HEK293T (cell line): ENCODE data around the gene IRAG1.
A peak's percentile ranks its signal among the peaks of the same experiment; 100 is the strongest.

Experiments used
- CTCF ChIA-PET: fragments of 350-600 bp; formaldehyde crosslinking; extraction: SDS; loops from one replicate; lab custom pipeline; 2021; ENCODE audit warnings: antibody characterized with exemption, inconsistent platforms; lab: Yijun Ruan, JAX
- POLR2A ChIA-PET: fragments of 350-600 bp; formaldehyde crosslinking; extraction: SDS; loops from one replicate; lab custom pipeline; 2020; ENCODE audit warnings: antibody characterized with exemption, inconsistent platforms; lab: Yijun Ruan, JAX
- DNase-seq: peaks from one replicate; pipeline ENCODE4 v3.0.0; 2012; ENCODE audit warnings: mixed read lengths; ENCODE audit errors: extremely low spot score
- ARNT ChIP-seq: fragments of 450-650 bp; IDR thresholded peaks from 2 replicates; pipeline ENCODE4 v1.6.1; 2017; ENCODE audit warnings: mild to moderate bottlenecking
- BHLHE40 ChIP-seq: fragments of 450-650 bp; IDR thresholded peaks from 2 replicates; pipeline ENCODE4 v1.6.1; 2016; ENCODE audit warnings: mild to moderate bottlenecking, moderate library complexity, borderline replicate concordance
- CTBP1 ChIP-seq: fragments of 450-650 bp; IDR thresholded peaks from 2 replicates; pipeline ENCODE4 v1.6.1; 2016; ENCODE audit warnings: borderline replicate concordance
- ELF4 ChIP-seq: fragments of 450-650 bp; IDR thresholded peaks from 2 replicates; pipeline ENCODE4 v1.6.1; 2017; ENCODE audit warnings: antibody characterized with exemption
- FOXA1 ChIP-seq: fragments of 450-650 bp; IDR thresholded peaks from 2 replicates; pipeline ENCODE4 v1.6.1; 2016; ENCODE audit warnings: mild to moderate bottlenecking
- FOXK2 ChIP-seq: fragments of 450-650 bp; IDR thresholded peaks from 2 replicates; pipeline ENCODE4 v1.6.1; 2016; ENCODE audit warnings: mild to moderate bottlenecking
- FOXM1 ChIP-seq: fragments of 450-650 bp; IDR thresholded peaks from 2 replicates; pipeline ENCODE4 v1.6.1; 2017; ENCODE audit warnings: mild to moderate bottlenecking, borderline replicate concordance
- HDGF ChIP-seq: fragments of 450-650 bp; IDR thresholded peaks from 2 replicates; pipeline ENCODE4 v1.6.1; 2017; ENCODE audit warnings: antibody characterized with exemption, borderline replicate concordance
- L3MBTL2 ChIP-seq: fragments of 450-650 bp; conservative IDR thresholded peaks from 2 replicates; pipeline ENCODE4 v1.6.1; 2016; ENCODE audit warnings: mild to moderate bottlenecking
- LEF1 ChIP-seq: fragments of 450-650 bp; IDR thresholded peaks from 2 replicates; pipeline ENCODE4 v1.6.1; 2017; ENCODE audit warnings: mild to moderate bottlenecking, borderline replicate concordance
- NFRKB ChIP-seq: fragments of 450-650 bp; IDR thresholded peaks from 2 replicates; pipeline ENCODE4 v1.6.1; 2016; ENCODE audit warnings: mild to moderate bottlenecking, moderate library complexity
- SP1 ChIP-seq: fragments of 450-650 bp; IDR thresholded peaks from 2 replicates; pipeline ENCODE4 v1.6.1; 2017
- SUZ12 ChIP-seq: fragments of 450-650 bp; IDR thresholded peaks from 2 replicates; pipeline ENCODE4 v1.6.1; 2016; ENCODE audit warnings: mild to moderate bottlenecking
- TARDBP ChIP-seq: fragments of 450-650 bp; IDR thresholded peaks from 2 replicates; pipeline ENCODE4 v1.6.1; 2016
- ZNF384 ChIP-seq: fragments of 450-650 bp; IDR thresholded peaks from 2 replicates; pipeline ENCODE4 v1.6.1; 2016
- TF ChIP-seq, protein P1 (sequence below): fragments of 450-650 bp; IDR thresholded peaks from 2 replicates; pipeline ENCODE4 v1.6.1; 2016

Gene IRAG1

DNA sequence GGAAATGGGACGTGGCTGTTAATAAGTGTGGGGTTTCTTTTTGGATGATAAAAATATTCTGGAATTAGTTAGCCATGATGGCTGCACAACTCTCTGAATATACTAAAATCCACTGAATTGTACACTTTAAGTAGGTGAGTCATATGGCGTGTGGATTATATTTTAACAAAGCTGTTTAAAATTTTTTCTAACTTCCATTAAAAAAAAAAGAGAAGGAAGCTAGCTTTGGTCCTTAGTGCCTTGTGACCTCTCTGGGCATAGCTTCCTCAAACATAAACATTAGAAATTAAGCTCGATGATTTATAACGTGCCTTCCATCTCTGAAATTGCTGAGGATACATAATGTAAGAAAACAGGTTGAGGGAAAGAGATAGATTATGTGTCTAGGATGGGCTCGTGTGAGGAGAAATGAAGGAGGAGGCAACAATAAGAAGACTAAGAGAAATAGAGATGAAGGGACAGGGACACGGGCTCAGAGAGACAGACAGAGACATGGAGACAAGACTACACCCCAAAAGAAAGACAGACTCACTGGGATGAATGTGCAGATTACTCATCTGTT lies 20.0 kb downstream of the IRAG1 start:
- TF ChIP-seq TARDBP = no peak
- no peak for TF ChIP-seq BHLHE40
- TF ChIP-seq FOXA1 = no peak
- no peak for TF ChIP-seq SUZ12
- TF ChIP-seq CTBP1 = no peak
- no peak for TF ChIP-seq FOXK2
- no peak for TF ChIP-seq HDGF
- TF ChIP-seq NFRKB = no peak
- CTCF ChIA-PET = interaction anchor here (0.6 to 0.9 kb wide), 2 partner anchors 17 to 1359 kb away, joined by 3 to 4 read pairs; no protein-coding TSS in a partner anchor
- no peak for DNase-seq
- POLR2A ChIA-PET = no interaction called here

DNA sequence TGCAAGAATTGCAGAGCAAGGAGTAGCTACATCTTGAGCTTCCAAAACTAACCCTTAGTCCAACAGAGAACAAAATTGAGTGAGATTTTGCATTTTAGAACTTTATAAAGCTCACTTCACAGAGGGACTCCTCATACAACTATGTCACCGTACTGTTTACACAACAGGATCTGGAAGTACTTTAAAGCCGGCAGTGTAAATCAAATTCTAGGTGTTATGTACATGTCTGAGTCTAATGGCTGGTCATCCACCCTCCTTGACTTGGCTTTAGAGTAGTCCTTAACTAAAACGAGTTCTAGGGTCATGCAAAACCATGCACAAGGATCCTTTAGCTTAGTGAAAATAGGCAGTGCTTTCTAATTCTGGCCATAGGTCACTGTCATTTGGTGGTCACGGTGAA lies 23.5 kb downstream of the IRAG1 start:
- DNase-seq = no peak
- ChIA-PET CTCF (interaction anchor here (1.7 kb wide), 1 partner anchor 18 kb away, joined by 4 read pairs; no protein-coding TSS in a partner anchor), POLR2A (no interaction called here)
- TF ChIP-seq ARNT (no peak), SUZ12 (no peak), ZNF384 (no peak), HDGF (no peak), TARDBP (no peak), SP1 (no peak), BHLHE40 (no peak), CTBP1 (no peak), LEF1 (no peak), ELF4 (no peak), FOXM1 (no peak), L3MBTL2 (no peak), FOXK2 (no peak), FOXA1 (no peak), NFRKB (no peak)
- TF ChIP-seq, protein P1, sequence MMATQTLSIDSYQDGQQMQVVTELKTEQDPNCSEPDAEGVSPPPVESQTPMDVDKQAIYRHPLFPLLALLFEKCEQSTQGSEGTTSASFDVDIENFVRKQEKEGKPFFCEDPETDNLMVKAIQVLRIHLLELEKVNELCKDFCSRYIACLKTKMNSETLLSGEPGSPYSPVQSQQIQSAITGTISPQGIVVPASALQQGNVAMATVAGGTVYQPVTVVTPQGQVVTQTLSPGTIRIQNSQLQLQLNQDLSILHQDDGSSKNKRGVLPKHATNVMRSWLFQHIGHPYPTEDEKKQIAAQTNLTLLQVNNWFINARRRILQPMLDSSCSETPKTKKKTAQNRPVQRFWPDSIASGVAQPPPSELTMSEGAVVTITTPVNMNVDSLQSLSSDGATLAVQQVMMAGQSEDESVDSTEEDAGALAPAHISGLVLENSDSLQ = no peak

DNA sequence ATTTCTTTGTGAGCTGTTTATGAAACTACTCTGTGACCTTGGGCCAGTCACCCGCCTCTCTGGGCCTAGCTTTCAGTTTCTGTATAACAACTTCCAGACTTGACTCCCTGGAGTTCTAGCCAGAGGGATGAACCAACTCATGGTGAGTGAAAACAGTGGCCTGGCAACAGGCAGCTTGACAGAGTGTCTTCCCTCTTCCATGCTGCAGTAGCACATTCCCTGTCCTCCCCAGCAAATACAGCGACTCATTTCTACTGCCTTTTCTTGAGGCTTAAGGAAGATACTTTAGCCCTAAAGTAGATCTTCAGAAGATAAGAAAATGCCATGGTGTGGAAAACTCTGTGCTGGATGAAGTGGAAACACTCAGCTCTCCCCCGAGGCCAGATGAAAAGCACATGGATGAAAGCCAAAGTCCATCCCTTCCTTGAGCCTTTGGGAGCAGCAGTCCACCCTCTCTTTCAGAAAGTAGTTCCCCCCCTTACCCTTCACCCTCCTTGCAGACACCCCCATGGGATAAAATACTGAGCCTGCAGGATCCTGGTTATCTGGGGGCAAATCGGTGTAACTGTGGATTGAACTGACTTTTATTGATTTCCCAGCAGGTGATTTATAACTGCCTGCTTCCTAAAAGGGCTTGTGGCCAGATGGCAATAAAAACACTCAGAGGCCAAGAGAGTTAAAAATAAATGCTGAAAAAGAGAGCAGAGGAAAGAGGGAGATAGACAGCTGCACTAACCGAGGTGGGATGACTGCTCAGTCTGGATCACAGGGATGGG lies 24.1 kb downstream of the IRAG1 start:
- ChIA-PET CTCF (interaction anchor here (0.7 to 1.7 kb wide), 2 partner anchors 19 to 129 kb away, joined by 3 to 4 read pairs; partner anchors contain the start of gene RNF141), POLR2A (interaction anchor here (0.8 kb wide), 1 partner anchor 82 kb away, joined by 3 read pairs; the partner anchor contains the start of gene CTR9)
- TF ChIP-seq ARNT (no peak), SP1 (no peak), SUZ12 (no peak), NFRKB (no peak), TARDBP (no peak), ZNF384 (no peak), LEF1 (no peak), BHLHE40 (no peak), ELF4 (no peak), HDGF (no peak), FOXM1 (no peak), FOXK2 (no peak), L3MBTL2 (peak; percentile 59; the same call in 1 of the 2 replicates), CTBP1 (peak; percentile 78; the same call in 1 of the 2 replicates), FOXA1 (no peak)
- TF ChIP-seq, protein P1 = peak; percentile 96
- DNase-seq = peak; percentile 64

DNA sequence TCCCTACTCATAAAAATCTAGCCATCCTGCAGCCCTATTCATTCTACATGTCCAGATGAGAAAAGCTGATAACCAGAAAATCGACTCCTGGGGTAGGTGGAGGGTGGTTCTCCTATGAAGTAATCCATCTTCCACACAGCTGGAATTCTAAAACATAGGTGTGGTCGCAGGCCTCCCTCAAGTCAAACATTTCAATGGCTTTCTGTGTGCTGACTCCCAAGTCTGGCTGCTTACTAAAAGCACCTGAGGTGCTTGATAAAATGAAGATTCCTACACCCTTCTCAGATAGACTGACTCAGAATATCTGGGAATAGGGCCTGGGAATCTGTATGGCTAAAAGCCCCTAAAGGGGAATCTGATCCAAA lies 26.1 kb downstream of the IRAG1 start:
- CTCF ChIA-PET = no interaction called here
- no peak for DNase-seq
- TF ChIP-seq, protein P1 = no peak
- no peak for TF ChIP-seq NFRKB
- TF ChIP-seq TARDBP = no peak
- POLR2A ChIA-PET = interaction anchor here (0.6 kb wide), 1 partner anchor 57 kb away, joined by 3 read pairs; no protein-coding TSS in a partner anchor

DNA sequence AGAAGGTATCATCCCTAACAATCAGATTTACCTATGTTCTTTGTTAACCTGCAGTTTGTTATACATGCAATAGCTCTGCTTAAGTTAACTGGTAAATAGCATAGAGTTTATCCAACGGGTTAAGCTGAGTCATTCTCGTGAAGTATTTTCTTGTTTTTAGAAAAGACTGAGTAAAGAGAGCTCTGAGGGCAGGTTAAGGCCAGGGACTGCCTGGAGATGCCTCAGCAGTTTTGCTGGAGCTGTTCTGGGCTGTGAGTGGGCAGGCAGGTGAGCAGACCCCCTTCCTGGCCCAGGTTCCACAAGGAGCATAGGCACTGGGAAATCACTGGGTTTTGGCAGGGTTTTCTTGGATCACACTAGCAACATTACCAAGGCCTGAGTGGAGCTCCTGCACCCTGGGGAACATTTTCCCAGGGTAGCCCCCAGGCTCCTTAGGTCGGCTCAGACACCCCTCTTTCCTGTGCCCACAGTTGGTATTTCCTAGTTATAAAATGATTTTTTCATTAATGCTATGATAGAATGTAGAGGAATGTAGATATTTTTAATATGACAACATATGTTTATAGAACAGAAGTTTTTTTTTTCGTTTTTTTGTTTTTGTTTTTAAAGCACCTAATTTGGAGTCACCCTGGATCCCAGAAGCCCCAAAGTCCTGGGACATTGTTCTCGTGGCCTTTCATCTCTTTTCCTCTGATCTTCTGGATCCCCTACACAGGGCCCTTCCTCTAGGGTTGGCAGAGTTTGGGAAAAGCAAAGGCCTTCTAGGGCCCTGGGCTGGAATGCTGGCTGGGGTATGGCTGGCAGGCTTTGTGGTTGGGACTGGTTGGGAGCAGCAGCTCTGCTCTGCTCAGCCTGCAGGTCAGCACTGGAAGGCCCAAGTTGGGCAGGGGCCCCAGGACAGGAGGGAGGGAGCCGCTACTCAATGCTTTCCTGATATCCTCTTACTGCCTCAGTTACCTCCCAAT lies 26.7 kb downstream of the IRAG1 start:
- TF ChIP-seq TARDBP (no peak), L3MBTL2 (no peak), ZNF384 (no peak), FOXM1 (no peak), FOXA1 (no peak), HDGF (no peak), ELF4 (no peak), ARNT (no peak), SP1 (no peak), LEF1 (no peak), BHLHE40 (no peak), FOXK2 (no peak), CTBP1 (no peak), SUZ12 (no peak), NFRKB (no peak)
- TF ChIP-seq, protein P1 = no peak
- ChIA-PET CTCF (interaction anchor here (0.7 kb wide), 1 partner anchor 117 kb away, joined by 3 read pairs; no protein-coding TSS in a partner anchor), POLR2A (interaction anchor here (0.6 kb wide), 1 partner anchor 56 kb away, joined by 3 read pairs; no protein-coding TSS in a partner anchor)
- DNase-seq = peak; percentile 20
